GM18858 (cell line): ENCODE data around the gene SCAPER.

Source experiments
- ATAC-seq: cut with Tn5 transposase; IDR thresholded peaks from one replicate; pipeline ENCODE4 v1.9.1; 2021; ENCODE audit not compliant: unreplicated experiment

SCAPER gene, protein sequence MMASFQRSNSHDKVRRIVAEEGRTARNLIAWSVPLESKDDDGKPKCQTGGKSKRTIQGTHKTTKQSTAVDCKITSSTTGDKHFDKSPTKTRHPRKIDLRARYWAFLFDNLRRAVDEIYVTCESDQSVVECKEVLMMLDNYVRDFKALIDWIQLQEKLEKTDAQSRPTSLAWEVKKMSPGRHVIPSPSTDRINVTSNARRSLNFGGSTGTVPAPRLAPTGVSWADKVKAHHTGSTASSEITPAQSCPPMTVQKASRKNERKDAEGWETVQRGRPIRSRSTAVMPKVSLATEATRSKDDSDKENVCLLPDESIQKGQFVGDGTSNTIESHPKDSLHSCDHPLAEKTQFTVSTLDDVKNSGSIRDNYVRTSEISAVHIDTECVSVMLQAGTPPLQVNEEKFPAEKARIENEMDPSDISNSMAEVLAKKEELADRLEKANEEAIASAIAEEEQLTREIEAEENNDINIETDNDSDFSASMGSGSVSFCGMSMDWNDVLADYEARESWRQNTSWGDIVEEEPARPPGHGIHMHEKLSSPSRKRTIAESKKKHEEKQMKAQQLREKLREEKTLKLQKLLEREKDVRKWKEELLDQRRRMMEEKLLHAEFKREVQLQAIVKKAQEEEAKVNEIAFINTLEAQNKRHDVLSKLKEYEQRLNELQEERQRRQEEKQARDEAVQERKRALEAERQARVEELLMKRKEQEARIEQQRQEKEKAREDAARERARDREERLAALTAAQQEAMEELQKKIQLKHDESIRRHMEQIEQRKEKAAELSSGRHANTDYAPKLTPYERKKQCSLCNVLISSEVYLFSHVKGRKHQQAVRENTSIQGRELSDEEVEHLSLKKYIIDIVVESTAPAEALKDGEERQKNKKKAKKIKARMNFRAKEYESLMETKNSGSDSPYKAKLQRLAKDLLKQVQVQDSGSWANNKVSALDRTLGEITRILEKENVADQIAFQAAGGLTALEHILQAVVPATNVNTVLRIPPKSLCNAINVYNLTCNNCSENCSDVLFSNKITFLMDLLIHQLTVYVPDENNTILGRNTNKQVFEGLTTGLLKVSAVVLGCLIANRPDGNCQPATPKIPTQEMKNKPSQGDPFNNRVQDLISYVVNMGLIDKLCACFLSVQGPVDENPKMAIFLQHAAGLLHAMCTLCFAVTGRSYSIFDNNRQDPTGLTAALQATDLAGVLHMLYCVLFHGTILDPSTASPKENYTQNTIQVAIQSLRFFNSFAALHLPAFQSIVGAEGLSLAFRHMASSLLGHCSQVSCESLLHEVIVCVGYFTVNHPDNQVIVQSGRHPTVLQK (N-terminal part only)

DNA sequence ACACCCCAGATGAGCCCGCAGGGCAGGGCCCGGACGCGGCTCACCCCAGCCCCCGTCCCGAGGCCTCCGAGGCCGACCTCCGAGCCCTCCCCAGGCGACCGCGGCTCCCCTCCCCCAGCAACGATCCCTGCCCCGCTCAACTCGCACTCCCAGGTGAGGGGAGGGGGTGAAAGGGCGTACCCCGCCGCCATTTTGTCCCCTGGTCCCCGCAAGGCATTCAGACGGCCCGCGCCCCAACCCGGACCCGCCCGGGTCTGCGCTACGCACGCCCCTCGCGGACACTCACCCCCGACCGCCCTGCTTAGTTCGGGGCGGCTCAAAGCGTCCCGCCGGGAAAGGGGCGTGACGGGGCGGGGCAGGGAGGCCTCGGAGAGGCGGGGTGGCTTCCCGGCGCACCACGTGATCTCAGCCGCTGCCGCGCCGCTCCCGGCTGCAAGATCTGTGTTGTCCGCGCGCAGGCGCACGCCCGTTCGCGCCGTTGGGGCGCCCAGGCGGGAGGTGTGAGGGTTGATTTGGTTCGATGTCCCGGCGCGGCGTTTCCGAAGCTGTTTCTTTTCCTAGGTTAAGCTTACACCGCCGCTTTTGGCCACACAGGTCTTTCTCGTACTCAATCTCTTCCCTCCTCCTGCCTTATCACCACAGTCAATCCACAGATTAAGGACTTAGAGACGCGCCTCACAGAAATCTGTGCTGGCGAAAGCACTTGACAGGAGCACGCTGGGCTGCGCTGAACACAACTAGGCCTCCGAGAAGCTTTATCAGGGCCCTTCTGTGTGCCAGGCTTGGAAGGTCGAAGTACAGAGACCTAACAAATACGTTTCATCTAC is at the start of gene SCAPER:
TSS of gene SCAPER (minus strand) at position 328 of the 827 bp plus-strand sequence. CDS start 21,523 bp downstream, outside the sequence.
- peak; percentile 77 for ATAC-seq

GRCh38 chr15:76954744-76955143 is 49.6 kb upstream of the SCAPER start:
- no peak for ATAC-seq

GRCh38 chr15:76953913-76954312 is 48.8 kb upstream of the SCAPER start:
- no peak for ATAC-seq

DNA sequence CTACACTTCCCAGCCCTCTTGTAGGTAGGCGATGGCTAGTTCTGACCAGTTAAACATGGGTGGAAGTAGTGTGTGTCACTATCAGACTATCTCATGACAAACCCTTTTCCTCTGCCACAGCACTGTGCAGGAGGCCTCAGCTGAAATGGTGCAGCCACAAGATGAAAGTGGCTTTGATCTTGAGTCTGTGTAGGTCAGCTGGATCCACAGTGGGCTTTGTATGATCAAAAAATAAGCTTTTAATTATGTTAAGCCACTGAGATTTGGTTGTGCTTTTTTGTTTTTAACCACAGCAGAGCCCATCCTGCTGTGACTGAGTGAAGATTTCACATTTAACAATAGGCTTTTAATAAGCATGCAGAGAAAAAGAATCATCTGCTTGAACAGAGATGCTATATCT is 46.1 kb upstream of the SCAPER start:
- ATAC-seq, result no peak

DNA sequence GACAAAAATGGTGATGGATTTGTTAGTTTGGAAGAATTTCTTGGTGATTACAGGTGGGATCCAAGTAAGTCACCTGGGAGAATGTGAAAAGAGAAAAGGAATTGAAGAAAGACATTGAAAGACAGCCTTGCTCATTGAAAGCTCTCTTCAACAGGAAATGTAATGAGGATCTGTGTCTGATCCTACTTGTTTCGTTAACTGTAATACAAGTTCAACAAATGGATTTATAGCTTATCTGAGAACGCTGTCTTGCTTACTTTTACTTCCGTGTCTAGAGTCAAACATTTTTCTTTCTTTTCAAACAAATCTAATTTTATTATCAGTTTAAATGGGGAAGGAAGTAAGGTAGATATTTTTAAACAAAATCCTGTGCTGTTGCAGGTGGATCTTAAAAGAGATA is 42.3 kb upstream of the SCAPER start:
- ATAC-seq, result no peak

GRCh38 chr15:76945494-76946093 is 40.5 kb upstream of the SCAPER start:
- ATAC-seq, result no peak

DNA sequence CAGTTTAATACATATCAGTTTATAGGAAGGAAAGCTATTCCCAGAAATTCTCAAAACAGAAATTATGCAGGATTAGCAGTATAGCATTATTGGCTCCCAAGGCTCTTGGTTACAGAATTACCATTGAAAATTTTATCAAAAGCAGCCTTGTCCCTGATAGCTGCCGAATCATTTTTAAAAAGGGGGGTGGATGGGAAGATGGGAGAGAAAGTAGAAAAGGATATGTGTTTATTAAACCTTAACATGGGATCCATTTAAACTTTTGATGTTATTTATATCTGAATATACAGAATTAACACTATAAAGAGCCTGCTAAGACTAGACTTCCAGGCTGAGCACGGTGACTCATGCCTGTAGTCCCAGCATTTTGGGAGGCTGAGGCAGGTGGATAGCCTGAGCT is 37.2 kb upstream of the SCAPER start:
- ATAC-seq, result no peak

GRCh38 chr15:76941636-76942035 is 36.5 kb upstream of the SCAPER start:
- ATAC-seq, result no peak

- ATAC-seq, result no peak
These were observed 34.6 kb upstream of the SCAPER start for GRCh38 chr15:76939715-76940114.

DNA sequence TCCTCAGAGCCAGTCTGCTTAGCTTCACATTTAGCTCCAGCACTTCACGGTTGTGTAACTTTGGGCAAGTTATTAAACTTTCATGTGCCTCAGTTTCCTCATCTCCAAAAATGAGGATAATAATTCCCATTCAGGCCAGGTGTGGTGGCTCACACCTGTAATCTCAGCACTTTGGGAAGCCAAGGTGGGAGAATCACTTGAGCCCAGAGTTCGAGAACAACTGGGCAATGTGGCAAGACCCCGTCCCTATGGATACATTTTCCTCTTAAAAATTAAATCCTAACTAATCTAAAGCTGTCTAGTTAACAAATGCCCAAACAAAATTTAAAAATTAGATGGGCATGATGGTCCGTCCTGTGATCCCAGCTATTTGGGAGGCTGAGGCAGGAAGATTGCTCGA is 33.6 kb upstream of the SCAPER start:
- no peak for ATAC-seq

GRCh38 chr15:76936671-76937070 is 31.5 kb upstream of the SCAPER start:
- ATAC-seq, result no peak

- ATAC-seq, result no peak
These were observed 30.5 kb upstream of the SCAPER start for GRCh38 chr15:76935620-76936019.

DNA sequence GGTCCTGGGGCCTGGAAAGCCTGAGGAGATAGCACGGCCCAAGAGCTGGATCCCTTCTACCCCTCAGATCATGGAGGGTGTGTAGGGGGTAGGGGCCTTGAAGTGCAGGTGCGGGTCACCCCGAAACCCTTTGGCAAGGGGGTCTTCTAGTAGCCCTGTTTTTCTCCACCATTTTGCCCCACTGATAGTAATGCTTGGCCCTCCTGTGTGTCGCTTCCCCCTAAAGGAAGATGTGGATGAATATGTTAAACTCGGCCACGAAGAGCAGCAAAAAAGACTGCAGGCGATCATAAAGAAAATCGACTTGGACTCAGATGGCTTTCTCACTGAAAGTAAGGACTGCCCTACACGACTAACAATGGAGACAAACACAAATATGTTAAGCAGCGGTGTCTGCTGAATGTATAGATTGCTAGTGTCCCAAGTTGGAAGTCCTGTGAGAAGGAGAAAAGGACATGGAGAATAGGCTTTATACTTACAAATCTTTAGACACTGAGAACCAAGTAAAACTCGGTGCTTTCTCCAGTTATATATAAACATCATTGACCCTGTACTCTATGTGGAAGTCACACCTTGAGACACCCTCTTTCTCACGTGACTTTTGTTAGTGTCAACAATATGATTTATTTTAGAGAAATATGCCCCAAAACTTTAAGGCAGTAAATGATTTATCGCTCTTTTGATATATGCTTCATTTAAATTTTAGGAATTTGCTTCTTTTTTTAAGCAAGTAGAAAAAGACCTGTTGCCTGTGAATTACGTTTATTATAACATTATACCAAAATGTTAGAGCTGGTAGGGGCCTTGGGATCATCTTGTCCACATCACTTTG is 27.2 kb upstream of the SCAPER start:
- ATAC-seq, result no peak

DNA sequence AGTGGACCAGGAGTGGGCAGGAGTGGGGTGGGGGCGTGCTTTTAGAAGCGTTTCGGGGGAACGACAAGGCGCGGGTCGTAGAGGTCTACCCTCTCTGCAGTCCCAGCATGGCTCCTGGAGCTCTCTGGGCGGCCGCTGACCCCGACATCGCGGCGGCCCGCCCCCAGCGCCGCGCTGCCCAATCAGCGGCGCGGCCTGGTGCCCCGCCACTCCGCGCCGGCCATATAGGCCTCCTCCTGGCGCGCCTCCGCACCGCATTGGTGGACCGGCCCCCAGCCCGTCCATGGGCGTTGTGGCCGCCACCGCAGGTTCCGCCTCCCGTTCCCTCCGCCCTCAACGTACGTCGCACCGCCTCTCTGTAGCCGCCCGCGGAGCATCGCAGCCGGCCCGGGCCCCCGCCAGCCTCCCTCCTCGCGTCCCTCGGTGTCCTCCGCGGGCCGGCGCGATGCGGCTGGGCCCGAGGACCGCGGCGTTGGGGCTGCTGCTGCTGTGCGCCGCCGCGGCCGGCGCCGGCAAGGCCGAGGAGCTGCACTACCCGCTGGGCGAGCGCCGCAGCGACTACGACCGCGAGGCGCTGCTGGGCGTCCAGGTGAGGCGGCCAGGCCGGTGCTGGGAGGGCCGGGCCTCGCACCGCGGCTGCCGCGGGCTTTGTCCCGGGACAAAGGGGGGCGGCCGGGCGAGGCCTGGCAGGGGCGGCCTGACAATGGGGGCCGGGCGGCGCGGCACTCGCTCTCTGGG is 26.4 kb upstream of the SCAPER start, which contains the start of gene RCN2:
TSS of gene RCN2 (plus strand) at position 353 of the 738 bp plus-strand sequence. CDS start at position 446, 93 bp downstream.
- ATAC-seq, result peak; percentile 90

DNA sequence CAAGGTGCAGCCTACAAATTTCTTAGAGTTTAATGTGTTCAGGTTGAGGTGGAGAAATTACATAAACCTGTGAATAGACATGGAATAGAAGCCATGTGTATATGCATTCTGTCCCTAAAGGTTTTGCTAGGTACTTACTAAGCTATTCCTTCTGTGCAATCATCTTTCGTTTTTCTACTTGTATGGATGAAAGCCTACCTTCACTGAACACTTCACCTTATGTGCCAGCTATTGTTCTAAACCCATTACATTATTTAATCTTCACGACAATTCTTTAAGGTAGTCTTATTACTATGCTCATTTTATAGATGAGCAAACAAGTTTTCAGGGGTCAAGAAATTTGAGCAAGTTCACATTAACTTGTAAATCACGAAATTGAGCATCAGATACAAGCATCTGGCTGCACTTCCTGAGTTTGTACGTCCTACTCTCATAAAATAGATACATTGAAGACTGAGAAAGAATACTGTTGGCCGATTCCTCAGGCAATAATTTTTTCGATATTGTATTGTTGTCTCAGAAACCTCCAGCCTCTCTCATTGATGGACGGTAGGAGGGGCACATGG is 25.8 kb upstream of the SCAPER start:
- no peak for ATAC-seq

- ATAC-seq, result no peak
These were observed 24.0 kb upstream of the SCAPER start for GRCh38 chr15:76929011-76929760.

DNA sequence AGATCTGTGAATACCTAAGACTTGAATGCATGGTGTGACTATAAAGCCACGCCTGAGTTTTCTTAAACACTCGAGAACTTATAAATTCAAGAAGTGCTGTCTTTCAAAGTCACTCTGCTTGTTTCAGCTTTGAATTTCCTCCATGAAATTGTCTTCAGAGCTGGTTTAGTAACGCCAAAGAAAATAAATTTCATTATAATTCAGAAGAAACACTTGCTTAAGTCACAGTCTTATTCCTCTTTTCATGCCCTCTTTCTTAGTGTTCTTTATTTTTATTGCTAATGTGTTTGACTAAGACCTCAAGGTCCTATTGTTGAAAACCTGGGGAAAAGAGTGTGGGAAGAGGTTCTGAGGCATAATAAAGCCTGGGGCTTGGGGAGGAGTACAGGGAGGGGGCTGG is 23.1 kb upstream of the SCAPER start:
- ATAC-seq, result no peak
